ENCODE measurements around the gene POLR2J.

DNA sequence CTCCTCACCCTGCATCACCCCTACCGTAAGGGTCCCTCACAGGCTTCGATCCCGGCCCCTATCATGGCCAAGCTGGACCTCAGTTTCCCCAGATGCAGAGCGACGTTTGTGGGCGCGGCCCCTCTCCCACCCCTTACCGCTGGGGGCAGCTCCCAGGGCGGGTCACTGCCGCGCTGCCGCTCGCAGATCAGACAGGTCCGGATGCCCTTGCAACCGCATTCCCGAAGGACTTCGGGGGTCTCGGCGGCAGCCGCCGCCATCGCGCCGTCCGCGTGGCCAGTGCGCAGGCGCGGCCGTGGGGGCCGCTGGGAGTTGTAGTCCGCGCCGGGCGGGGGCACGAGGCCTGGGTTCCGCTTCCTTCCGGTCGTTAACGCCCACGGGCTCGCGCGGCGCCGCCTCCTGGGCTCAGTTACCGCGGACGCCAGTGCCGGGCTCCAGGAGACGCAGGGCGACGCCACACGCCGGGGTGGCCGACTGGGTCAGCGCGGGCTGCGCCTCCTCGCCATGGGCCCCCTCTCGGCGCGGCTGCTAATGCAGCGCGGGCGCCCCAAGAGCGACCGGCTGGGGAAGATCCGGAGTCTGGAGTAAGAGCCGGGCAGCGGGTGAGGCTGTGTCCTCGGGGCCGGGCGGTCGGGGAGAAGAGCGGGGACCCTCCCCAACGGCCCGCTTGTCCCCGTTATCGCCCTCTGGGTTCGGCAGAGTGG, 14.0 kb downstream of the POLR2J start, which contains the start of the genes ALKBH4 and LRWD1:
- TF ChIP-seq, protein P1, sequence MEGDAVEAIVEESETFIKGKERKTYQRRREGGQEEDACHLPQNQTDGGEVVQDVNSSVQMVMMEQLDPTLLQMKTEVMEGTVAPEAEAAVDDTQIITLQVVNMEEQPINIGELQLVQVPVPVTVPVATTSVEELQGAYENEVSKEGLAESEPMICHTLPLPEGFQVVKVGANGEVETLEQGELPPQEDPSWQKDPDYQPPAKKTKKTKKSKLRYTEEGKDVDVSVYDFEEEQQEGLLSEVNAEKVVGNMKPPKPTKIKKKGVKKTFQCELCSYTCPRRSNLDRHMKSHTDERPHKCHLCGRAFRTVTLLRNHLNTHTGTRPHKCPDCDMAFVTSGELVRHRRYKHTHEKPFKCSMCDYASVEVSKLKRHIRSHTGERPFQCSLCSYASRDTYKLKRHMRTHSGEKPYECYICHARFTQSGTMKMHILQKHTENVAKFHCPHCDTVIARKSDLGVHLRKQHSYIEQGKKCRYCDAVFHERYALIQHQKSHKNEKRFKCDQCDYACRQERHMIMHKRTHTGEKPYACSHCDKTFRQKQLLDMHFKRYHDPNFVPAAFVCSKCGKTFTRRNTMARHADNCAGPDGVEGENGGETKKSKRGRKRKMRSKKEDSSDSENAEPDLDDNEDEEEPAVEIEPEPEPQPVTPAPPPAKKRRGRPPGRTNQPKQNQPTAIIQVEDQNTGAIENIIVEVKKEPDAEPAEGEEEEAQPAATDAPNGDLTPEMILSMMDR (conservative IDR thresholded peaks at IDR 0.05; ENCODE audit: low read depth in 2 of 2), result peak in 1 of 2 experiments; percentile 12; a peak in 1 of 4 replicates
- TF ChIP-seq POLR2AphosphoS5 (IDR thresholded peaks at IDR 0.05; ENCODE audit: low read depth), result peak; percentile 82
